GM23248 (cell line): ENCODE measurements around the gene CEMIP2. TPM values are rescaled to one million over a fixed set of nuclear protein-coding genes. Genes with fewer than 3 reads are reported as not detected.

Experiments used
- DNase-seq: peaks from one replicate; pipeline ENCODE4 v3.0.0-alpha.2; 2015
- H2AFZ ChIP-seq: fragments of 200-600 bp; sonication (generic); 2 replicates; pipeline ENCODE4 v1.6.1; 2016; ENCODE audit warnings: antibody characterized with exemption
- H3F3A ChIP-seq: fragments of 200-600 bp; sonication (generic); 2 replicates; pipeline ENCODE4 v1.6.1; 2016; ENCODE audit warnings: mild to moderate bottlenecking, antibody characterized with exemption, mixed run types; ENCODE audit not compliant: insufficient read depth
- H3K27ac ChIP-seq: fragments of 200-600 bp; sonication (generic); 2 replicates; pipeline ENCODE4 v1.5.1; 2016; ENCODE audit warnings: mild to moderate bottlenecking
- H3K27me3 ChIP-seq: fragments of 200-600 bp; sonication (generic); replicated peaks from 2 replicates; pipeline ENCODE4 v1.6.1; 2016; ENCODE audit warnings: mild to moderate bottlenecking; ENCODE audit not compliant: insufficient read depth
- H3K36me3 ChIP-seq: fragments of 200-600 bp; sonication (generic); 2 replicates; pipeline ENCODE4 v1.6.1; 2016; ENCODE audit warnings: low read depth, mild to moderate bottlenecking
- H3K4me1 ChIP-seq: fragments of 200-600 bp; sonication (generic); 2 replicates; pipeline ENCODE4 v1.6.1; 2016; ENCODE audit warnings: mild to moderate bottlenecking; ENCODE audit not compliant: insufficient read depth
- H3K4me2 ChIP-seq: fragments of 200-600 bp; sonication (generic); one replicate; pipeline ENCODE4 v1.6.1; 2016; ENCODE audit warnings: mild to moderate bottlenecking; ENCODE audit not compliant: unreplicated experiment
- H3K4me3 ChIP-seq: fragments of 200-600 bp; sonication (generic); 2 replicates; pipeline ENCODE4 v1.5.1; 2016; ENCODE audit warnings: mild to moderate bottlenecking
- H3K79me2 ChIP-seq: fragments of 200-600 bp; sonication (generic); 2 replicates; pipeline ENCODE4 v1.6.1; 2016; ENCODE audit warnings: mild to moderate bottlenecking; ENCODE audit not compliant: insufficient read depth
- H3K9ac ChIP-seq: fragments of 200-600 bp; sonication (generic); 2 replicates; pipeline ENCODE4 v1.6.1; 2016; ENCODE audit warnings: mild to moderate bottlenecking
- H3K9me2 ChIP-seq: fragments of 200-600 bp; sonication (generic); 2 replicates; pipeline ENCODE4 v1.6.1; 2016; ENCODE audit warnings: mixed run types, mild to moderate bottlenecking, moderate library complexity; ENCODE audit not compliant: insufficient read depth
- H3K9me3 ChIP-seq: fragments of 200-600 bp; sonication (generic); one replicate; pipeline ENCODE4 v1.6.1; 2017; ENCODE audit warnings: low read depth
- H4K20me1 ChIP-seq: fragments of 200-600 bp; sonication (generic); 2 replicates; pipeline ENCODE4 v1.6.0; 2016; ENCODE audit not compliant: insufficient read depth
- EZH2 ChIP-seq: fragments of 200-600 bp; sonication (generic); IDR thresholded peaks from 2 replicates; pipeline ENCODE4 v1.6.1; 2018; ENCODE audit warnings: antibody characterized with exemption, mild to moderate bottlenecking; ENCODE audit not compliant: insufficient read depth, poor library complexity, severe bottlenecking
- EZH2phosphoT487 ChIP-seq: fragments of 200-600 bp; sonication (generic); IDR thresholded peaks from 2 replicates; pipeline ENCODE4 v1.6.1; 2018; ENCODE audit warnings: antibody characterized with exemption, moderate library complexity, mild to moderate bottlenecking, low read depth; ENCODE audit not compliant: insufficient read depth
- WGBS, 2 experiments: methylation state at CpG; one replicate each; pipeline ENCODE4 v1.1.6; 2015 to 2017; ENCODE audit warnings: low lambda C conversion rate in 2 of 2, low coverage in 1 of 2; ENCODE audit errors: missing lambda C conversion rate in 2 of 2; 5-methylcytosine and 5-hydroxymethylcytosine counted together
- in situ Hi-C: fragments of 300-500 bp; cut with MboI; formaldehyde crosslinking; loops from 2 replicates; pipeline ENCODE4 v1.15.0; 2020
- polyA plus RNA-seq: library from polyadenylated mRNA; unstranded; fragments of >200 nt; fragmentation: Nextera tagmentation; extraction: Ambion mirVana; gene quantifications from 2 replicates; pipeline ENCODE4 v1.2.1, GENCODE V29; 2016
- total RNA-seq: library from RNA; depleted of rRNA; stranded (reverse); fragments of >200 nt; shearing (Covaris generic); gene quantifications from 2 replicates; pipeline ENCODE4 v1.2.3, GENCODE V29; 2014

The CEMIP2 gene
- total and polyA plus RNA-seq, 2 experiments from 2014 or later, result 12.7 to 40.4 TPM

- Histone ChIP-seq H3K9ac (no peak overlapping the region), H3K27ac (no peak overlapping the region), H3K79me2 (peaks cover 8% of the 10 kb centered on the region; the same call in 1 of the 2 replicates), H3K4me2 (no peak overlapping the region), H4K20me1 (no peaks in the 10 kb centered on the region), H3K4me1 (peaks cover 21% of the 10 kb centered on the region), H3K4me3 (no peak overlapping the region), H3F3A (peaks cover 16% of the 10 kb centered on the region), H3K27me3 (no peaks in the 10 kb centered on the region), H3K9me2 (no peaks in the 10 kb centered on the region), H3K9me3 (no peaks in the 10 kb centered on the region), H3K36me3 (peaks cover 39% of the 10 kb centered on the region), H2AFZ (no peak overlapping the region)
- no peak for DNase-seq
- in situ Hi-C loops, result no loop called here
- WGBS, 2 experiments, result 95 to 98% methylated on average over 3 of the region's 3 CpGs
- TF ChIP-seq EZH2, result no peak
Observed at GRCh38 chr9:71719088-71719487, 49.2 kb downstream of the CEMIP2 start.

GRCh38 chr9:71716138-71716909 is 52.0 kb downstream of the CEMIP2 start:
- Histone ChIP-seq H3K4me1 (peaks cover 7% of the 10 kb centered on the region), H2AFZ (no peak overlapping the region), H3K4me3 (no peak overlapping the region), H3K9ac (no peak overlapping the region), H3F3A (peaks cover under 1% of the 10 kb centered on the region), H3K4me2 (no peak overlapping the region), H4K20me1 (no peaks in the 10 kb centered on the region), H3K27me3 (no peaks in the 10 kb centered on the region), H3K36me3 (peaks cover 43% of the 10 kb centered on the region), H3K9me2 (no peaks in the 10 kb centered on the region), H3K27ac (no peak overlapping the region), H3K79me2 (no peaks in the 10 kb centered on the region), H3K9me3 (no peaks in the 10 kb centered on the region)
- TF ChIP-seq EZH2 (no peak), EZH2phosphoT487 (no peak)
- 48 to 55% methylated on average over 2 of the region's 2 CpGs for WGBS, 2 experiments
- in situ Hi-C loops, result no loop called here
- peak; percentile 37 for DNase-seq

- no peaks in the 10 kb centered on the region for H3K9me3 ChIP-seq
- H3K4me2 ChIP-seq, result no peak overlapping the region
- no peak overlapping the region for H3K27ac ChIP-seq
- no peaks in the 10 kb centered on the region for H3K4me1 ChIP-seq
- no peaks in the 10 kb centered on the region for H4K20me1 ChIP-seq
- in situ Hi-C loops, result no loop called here
- TF ChIP-seq EZH2phosphoT487 (no peak), EZH2 (no peak)
- no peak overlapping the region for H3K4me3 ChIP-seq
- H3K36me3 ChIP-seq, result peaks cover 68% of the 10 kb centered on the region
- no peak for DNase-seq
- no peak overlapping the region for H3K9ac ChIP-seq
- no peaks in the 10 kb centered on the region for H3K27me3 ChIP-seq
- H3F3A ChIP-seq, result peaks cover 8% of the 10 kb centered on the region; the same call in 1 of the 2 replicates
- H3K79me2 ChIP-seq, result no peaks in the 10 kb centered on the region
- no peak overlapping the region for H2AFZ ChIP-seq
- H3K9me2 ChIP-seq, result no peaks in the 10 kb centered on the region
Observed at GRCh38 chr9:71710856-71711255, 57.5 kb downstream of the CEMIP2 start.

GRCh38 chr9:71710201-71710600 is 58.1 kb downstream of the CEMIP2 start:
- Histone ChIP-seq H3K27me3 (no peaks in the 10 kb centered on the region), H3K4me1 (0 out of 2 replicates have a peak, but pooled peaks cover 2% of the 10 kb centered on the region), H3K4me2 (no peak overlapping the region), H4K20me1 (no peaks in the 10 kb centered on the region), H3K9me3 (no peaks in the 10 kb centered on the region), H3K9me2 (no peaks in the 10 kb centered on the region), H3K79me2 (no peaks in the 10 kb centered on the region), H3K27ac (no peak overlapping the region), H2AFZ (no peak overlapping the region), H3K4me3 (no peak overlapping the region), H3F3A (peaks cover 8% of the 10 kb centered on the region; the same call in 1 of the 2 replicates), H3K9ac (no peak overlapping the region), H3K36me3 (peaks cover 68% of the 10 kb centered on the region)
- TF ChIP-seq EZH2phosphoT487 (no peak), EZH2 (no peak)
- DNase-seq, result no peak
- WGBS, 2 experiments, result 84 to 88% methylated on average over 5 of the region's 5 CpGs
- in situ Hi-C loops, result no loop called here
